Fibroblast of mammary gland (primary cell): ENCODE data around the gene KIF20A.
A peak's percentile ranks its signal among the peaks of the same experiment; 100 is the strongest.

Source experiments
- DNase-seq: peaks from one replicate; pipeline ENCODE4 v3.0.0-alpha.2; 2010; ENCODE audit warnings: low read depth
- H3K4me3 ChIP-seq: 2 replicates; pipeline ENCODE4 v1.5.1; 2011; ENCODE audit warnings: low read depth, mild to moderate bottlenecking, low read length, moderate library complexity; ENCODE audit not compliant: control insufficient read depth
- CTCF ChIP-seq: conservative IDR thresholded peaks from 2 replicates; pipeline ENCODE4 v1.5.1; 2011; ENCODE audit warnings: low read depth, low read length, inconsistent platforms; ENCODE audit not compliant: control insufficient read depth, insufficient read depth

Gene KIF20A

GRCh38 chr5:138178516-138179276 lies at the start of gene KIF20A, which contains the start of gene BRD8:
Gene KIF20A, plus strand, starts transcription at chr5:138179112. Its CDS starts 569 bp downstream, at chr5:138179681.
Gene BRD8, minus strand, starts transcription at chr5:138178630. Its CDS starts 16 bp downstream, at chr5:138178614.
- H3K4me3 ChIP-seq = peak within 1 kb of the TSS; percentile 94
- peak; percentile 96 for DNase-seq
- TF ChIP-seq CTCF = no peak

GRCh38 chr5:138129347-138129746 lies 49.6 kb upstream of the KIF20A start:
- no peak overlapping the region for H3K4me3 ChIP-seq
- no peak for TF ChIP-seq CTCF
- DNase-seq = no peak

- peak overlapping the region; percentile 50 for H3K4me3 ChIP-seq
- TF ChIP-seq CTCF = no peak
- no peak for DNase-seq
Observed at GRCh38 chr5:138132543-138132942, 46.4 kb upstream of the KIF20A start.

GRCh38 chr5:138138949-138139780 lies 39.7 kb upstream of the KIF20A start, which contains the start of gene NME5:
Gene NME5, minus strand, starts transcription at chr5:138139428. Its CDS starts 648 bp downstream, at chr5:138138780.
- H3K4me3 ChIP-seq = peak within 1 kb of the TSS; percentile 61
- TF ChIP-seq CTCF = no peak
- DNase-seq = peak; percentile 61

GRCh38 chr5:138139781-138140090 lies 39.2 kb upstream of the KIF20A start:
- DNase-seq = no peak
- no peak for TF ChIP-seq CTCF
- H3K4me3 ChIP-seq = no peak overlapping the region

- no peak for TF ChIP-seq CTCF
- no peak overlapping the region for H3K4me3 ChIP-seq
- DNase-seq = no peak
Observed at GRCh38 chr5:138140268-138140667, 38.6 kb upstream of the KIF20A start.
